Activated T-cell treated with anti-CD3 and anti-CD28 coated beads, Interleukin-2, amount 50 U/mL, for 24 hours (primary cell): ENCODE measurements around the gene RPEL1.
A peak's percentile ranks its signal among the peaks of the same experiment; 100 is the strongest.
"Not testable (repeated sequence)": the region's sequence is repeated elsewhere in the genome, so short reads cannot be mapped to it uniquely, and the experiment has no call there.

ENCODE experiments used
- DNase-seq: peaks from one replicate; pipeline ENCODE4 v3.0.0-alpha.2; 2020
- H3K27ac Mint-ChIP-seq: 2 replicates; pipeline ENCODE4 v1.8.0; 2020; ENCODE audit warnings: mild to moderate bottlenecking, mixed read lengths
- H3K27me3 Mint-ChIP-seq: 2 replicates; pipeline ENCODE4 v1.8.0; 2020; ENCODE audit warnings: mixed read lengths
- H3K36me3 Mint-ChIP-seq: 2 replicates; pipeline ENCODE4 v1.8.0; 2020; ENCODE audit warnings: low read depth, mixed read lengths
- H3K4me1 Mint-ChIP-seq: 2 replicates; pipeline ENCODE4 v1.8.0; 2020; ENCODE audit warnings: low read depth, mixed read lengths
- H3K4me3 Mint-ChIP-seq: 2 replicates; pipeline ENCODE4 v1.8.0; 2020; ENCODE audit warnings: mild to moderate bottlenecking, moderate library complexity, mixed read lengths
- H3K9me3 Mint-ChIP-seq: 2 replicates; pipeline ENCODE4 v1.8.0; 2020; ENCODE audit warnings: mixed read lengths

RPEL1 gene

GRCh38 chr10:103254538-103255325 is 9.0 kb downstream of the RPEL1 start:
- Mint-ChIP-seq H3K4me1 (peaks cover 4% of the 10 kb centered on the region), H3K27me3 (peaks cover 2% of the 10 kb centered on the region), H3K27ac (no peak overlapping the region), H3K36me3 (no peaks in the 10 kb centered on the region), H3K4me3 (no peak overlapping the region), H3K9me3 (peaks cover 7% of the 10 kb centered on the region)
- DNase-seq, result no peak

GRCh38 chr10:103256613-103257012 is 10.9 kb downstream of the RPEL1 start:
- peaks cover 4% of the 10 kb centered on the region for H3K9me3 Mint-ChIP-seq
- H3K27ac Mint-ChIP-seq, result no peak overlapping the region
- H3K4me1 Mint-ChIP-seq, result peaks cover 6% of the 10 kb centered on the region
- H3K4me3 Mint-ChIP-seq, result no peak overlapping the region
- H3K27me3 Mint-ChIP-seq, result peaks cover 10% of the 10 kb centered on the region
- DNase-seq, result no peak
- no peaks in the 10 kb centered on the region for H3K36me3 Mint-ChIP-seq

GRCh38 chr10:103257812-103258211 is 12.1 kb downstream of the RPEL1 start:
- H3K27me3 Mint-ChIP-seq, result peaks cover 19% of the 10 kb centered on the region
- H3K27ac Mint-ChIP-seq, result no peak overlapping the region

GRCh38 chr10:103258928-103259327 is 13.2 kb downstream of the RPEL1 start:
- H3K9me3 Mint-ChIP-seq, H3K4me3 Mint-ChIP-seq, H3K27ac Mint-ChIP-seq, H3K36me3 Mint-ChIP-seq, DNase-seq: not testable (repeated sequence)
- Mint-ChIP-seq H3K27me3 (peaks cover 29% of the 10 kb centered on the region), H3K4me1 (peaks cover 11% of the 10 kb centered on the region)

More at GRCh38 chr10:103257812-103258211, 12.1 kb downstream of the RPEL1 start:
- H3K36me3 Mint-ChIP-seq, result no peaks in the 10 kb centered on the region
- no peak for DNase-seq
- no peak overlapping the region for H3K4me3 Mint-ChIP-seq
- H3K9me3 Mint-ChIP-seq, result peaks cover 4% of the 10 kb centered on the region
- peaks cover 11% of the 10 kb centered on the region for H3K4me1 Mint-ChIP-seq

- DNase-seq, result no peak
- Mint-ChIP-seq H3K4me1 (peaks cover 8% of the 10 kb centered on the region), H3K27ac (no peak overlapping the region), H3K27me3 (peaks cover 35% of the 10 kb centered on the region), H3K4me3 (no peak overlapping the region), H3K9me3 (peaks cover 4% of the 10 kb centered on the region), H3K36me3 (no peaks in the 10 kb centered on the region)
Measured at GRCh38 chr10:103259989-103260388, 14.3 kb downstream of the RPEL1 start.

GRCh38 chr10:103262229-103262628 is 16.5 kb downstream of the RPEL1 start:
- H3K27ac Mint-ChIP-seq, result no peak overlapping the region
- no peak for DNase-seq
- H3K4me3 Mint-ChIP-seq, result no peak overlapping the region
- no peaks in the 10 kb centered on the region for H3K36me3 Mint-ChIP-seq
- peaks cover 51% of the 10 kb centered on the region for H3K27me3 Mint-ChIP-seq
- H3K9me3 Mint-ChIP-seq, result peaks cover 4% of the 10 kb centered on the region
- H3K4me1 Mint-ChIP-seq, result peaks cover 7% of the 10 kb centered on the region

GRCh38 chr10:103265717-103266329 is 20.1 kb downstream of the RPEL1 start:
- Mint-ChIP-seq H3K4me3 (no peak overlapping the region), H3K27me3 (peaks cover 53% of the 10 kb centered on the region), H3K4me1 (peaks cover 7% of the 10 kb centered on the region), H3K9me3 (no peaks in the 10 kb centered on the region), H3K36me3 (no peaks in the 10 kb centered on the region), H3K27ac (no peak overlapping the region)
- DNase-seq, result no peak

- Mint-ChIP-seq H3K27me3 (peaks cover 54% of the 10 kb centered on the region), H3K4me1 (peaks cover 8% of the 10 kb centered on the region), H3K27ac (no peak overlapping the region), H3K9me3 (no peaks in the 10 kb centered on the region), H3K36me3 (no peaks in the 10 kb centered on the region), H3K4me3 (no peak overlapping the region)
- no peak for DNase-seq
Measured at GRCh38 chr10:103273041-103273441, 27.4 kb downstream of the RPEL1 start.

- no peaks in the 10 kb centered on the region for H3K36me3 Mint-ChIP-seq
- H3K27ac Mint-ChIP-seq, result no peak overlapping the region
- H3K4me3 Mint-ChIP-seq, result peak overlapping the region; percentile 64
- H3K4me1 Mint-ChIP-seq, result peaks cover 14% of the 10 kb centered on the region
- peaks cover 83% of the 10 kb centered on the region for H3K27me3 Mint-ChIP-seq
- H3K9me3 Mint-ChIP-seq, result no peaks in the 10 kb centered on the region
- no peak for DNase-seq
Measured at GRCh38 chr10:103276251-103276895, 30.7 kb downstream of the RPEL1 start.

- H3K36me3 Mint-ChIP-seq, result no peaks in the 10 kb centered on the region
- peak; percentile 47 for DNase-seq
- no peaks in the 10 kb centered on the region for H3K9me3 Mint-ChIP-seq
- peak within 1 kb of the TSS; percentile 64 for H3K4me3 Mint-ChIP-seq
- peaks cover 14% of the 10 kb centered on the region for H3K4me1 Mint-ChIP-seq
- H3K27ac Mint-ChIP-seq, result no peak within 1 kb of the TSS
- peaks cover 86% of the 10 kb centered on the region for H3K27me3 Mint-ChIP-seq
Measured at GRCh38 chr10:103276896-103277712, 31.4 kb downstream of the RPEL1 start, which contains the start of gene INA. TSS of gene INA (plus strand) at chr10:103277138. CDS start at chr10:103277212, 74 bp downstream.

- Mint-ChIP-seq H3K27me3 (peaks cover 86% of the 10 kb centered on the region), H3K9me3 (no peaks in the 10 kb centered on the region), H3K4me1 (peaks cover 14% of the 10 kb centered on the region), H3K36me3 (no peaks in the 10 kb centered on the region), H3K27ac (no peak overlapping the region), H3K4me3 (no peak overlapping the region)
- DNase-seq, result no peak
Measured at GRCh38 chr10:103277713-103278536, 32.2 kb downstream of the RPEL1 start.

- H3K27me3 Mint-ChIP-seq, result peaks cover 86% of the 10 kb centered on the region
- H3K4me1 Mint-ChIP-seq, result peaks cover 14% of the 10 kb centered on the region
- no peaks in the 10 kb centered on the region for H3K9me3 Mint-ChIP-seq
- no peak for DNase-seq
- no peak overlapping the region for H3K4me3 Mint-ChIP-seq
- no peaks in the 10 kb centered on the region for H3K36me3 Mint-ChIP-seq
- no peak overlapping the region for H3K27ac Mint-ChIP-seq
Measured at GRCh38 chr10:103278537-103278823, 32.8 kb downstream of the RPEL1 start.

- Mint-ChIP-seq H3K9me3 (no peaks in the 10 kb centered on the region), H3K4me1 (peaks cover 14% of the 10 kb centered on the region), H3K27ac (no peak overlapping the region), H3K27me3 (peaks cover 85% of the 10 kb centered on the region), H3K36me3 (no peaks in the 10 kb centered on the region), H3K4me3 (no peak overlapping the region)
- peak; percentile 57 for DNase-seq
Measured at GRCh38 chr10:103278862-103279298, 33.2 kb downstream of the RPEL1 start.

- Mint-ChIP-seq H3K27me3 (peaks cover 88% of the 10 kb centered on the region), H3K4me3 (no peak overlapping the region), H3K9me3 (no peaks in the 10 kb centered on the region), H3K36me3 (no peaks in the 10 kb centered on the region), H3K27ac (no peak overlapping the region), H3K4me1 (peaks cover 14% of the 10 kb centered on the region)
- no peak for DNase-seq
Measured at GRCh38 chr10:103280031-103280430, 34.3 kb downstream of the RPEL1 start.
